Measurements from ENCODE around the gene BAG5.
"Not testable (repeated sequence)": the region's sequence is repeated elsewhere in the genome, so short reads cannot be mapped to it uniquely, and the experiment has no call there.

The BAG5 gene

GRCh38 chr14:103562429-103563225, at the start of gene BAG5, which contains the start of gene COA8:
TSS of gene BAG5 (minus strand) at chr14:103562657. CDS start at chr14:103561164, 1,493 bp downstream.
TSS of gene COA8 (plus strand) at chr14:103562960. CDS start at chr14:103563002, 42 bp downstream.
- no peak for DNase-seq (ENCODE audit: low read depth)

DNA sequence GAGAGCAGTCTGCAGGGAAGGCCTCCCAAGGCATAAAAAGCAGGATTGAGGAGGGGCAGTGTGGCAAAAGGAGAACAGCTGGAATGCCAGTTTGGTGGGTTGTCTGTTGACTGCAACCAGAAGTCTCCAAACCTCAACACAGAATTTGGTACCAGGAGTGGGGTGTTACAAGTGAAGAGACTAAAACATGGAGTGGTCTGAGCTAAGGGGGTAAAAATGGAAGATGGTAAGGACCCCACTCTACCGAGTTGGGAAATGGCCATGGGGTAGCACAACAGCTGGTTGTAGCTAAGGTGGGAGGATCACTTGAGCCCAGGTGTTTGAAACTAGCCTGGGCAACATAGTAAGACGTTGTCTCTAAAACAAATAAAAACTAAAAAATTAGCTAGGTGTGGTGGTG, 48.8 kb upstream of the BAG5 start:
- no peak for DNase-seq (ENCODE audit: low read depth)

GRCh38 chr14:103609081-103609480, 46.6 kb upstream of the BAG5 start:
- DNase-seq (ENCODE audit: low read depth) = not testable (repeated sequence)

GRCh38 chr14:103607822-103608221, 45.4 kb upstream of the BAG5 start:
- no peak for DNase-seq (ENCODE audit: low read depth)

- peak; percentile 48 for DNase-seq (ENCODE audit: low read depth)
Measured at GRCh38 chr14:103606963-103607668, 44.7 kb upstream of the BAG5 start.

DNA sequence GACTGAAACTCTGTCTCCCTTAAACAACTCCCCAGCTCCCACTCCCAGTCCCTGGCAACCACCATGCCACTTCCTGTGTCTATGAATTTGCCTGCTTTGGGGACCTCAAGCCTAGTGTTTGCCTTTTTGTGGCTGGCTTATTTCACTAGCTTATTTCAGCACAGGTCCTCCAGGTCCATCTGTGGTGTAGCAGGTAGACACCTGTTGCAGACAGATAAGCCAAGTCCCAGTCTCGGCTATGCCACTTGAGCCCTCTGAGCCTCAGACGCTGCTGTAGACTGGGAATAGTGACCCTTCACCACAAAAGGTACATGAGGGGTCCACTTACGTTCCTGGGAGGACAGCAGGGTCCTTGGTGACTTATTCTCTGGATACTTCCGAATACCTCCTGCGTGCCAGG, 42.2 kb upstream of the BAG5 start:
- no peak for DNase-seq (ENCODE audit: low read depth)

- DNase-seq (ENCODE audit: low read depth) = no peak
Measured at GRCh38 chr14:103600503-103600902, 38.0 kb upstream of the BAG5 start.

DNA sequence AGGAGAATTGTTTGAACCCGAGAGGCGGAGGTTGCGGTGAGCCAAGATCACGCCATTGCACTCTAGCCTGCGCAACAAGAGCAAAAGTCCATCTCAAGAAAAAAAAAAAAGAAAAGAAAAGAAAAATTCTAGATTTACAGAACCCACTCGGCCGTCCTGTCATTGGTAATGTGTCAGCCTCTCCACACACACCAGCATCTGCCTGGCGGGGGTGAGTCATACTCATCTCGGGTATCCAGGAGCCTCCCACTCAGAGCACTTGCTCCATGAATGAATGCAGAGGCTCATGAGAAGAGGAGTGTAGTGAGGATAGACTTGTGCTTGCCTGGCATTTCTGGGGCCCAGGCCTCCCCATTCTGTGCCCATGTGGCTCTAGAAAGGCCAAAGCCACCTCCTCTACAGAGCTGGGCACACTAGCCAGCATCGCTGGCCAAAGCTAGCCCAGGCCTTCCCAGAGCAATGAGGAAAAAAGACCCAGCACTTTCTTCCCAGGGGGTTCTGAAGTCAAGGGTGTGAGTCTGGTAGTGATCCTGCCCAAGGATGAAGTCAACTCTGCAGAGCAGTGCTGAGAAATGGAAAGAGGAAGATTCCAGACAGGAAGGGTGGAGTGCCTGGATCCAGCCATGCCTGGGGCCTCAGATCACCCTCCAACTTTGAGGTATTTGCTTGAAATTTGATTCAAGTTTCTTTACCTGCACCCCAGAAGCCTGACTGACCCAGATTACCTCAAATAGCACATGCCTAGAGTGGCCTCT, 35.3 kb upstream of the BAG5 start:
- peak; percentile 82 for DNase-seq (ENCODE audit: low read depth)

- DNase-seq (ENCODE audit: low read depth) = peak; percentile 55
Measured at GRCh38 chr14:103594265-103594664, 31.8 kb upstream of the BAG5 start.

DNA sequence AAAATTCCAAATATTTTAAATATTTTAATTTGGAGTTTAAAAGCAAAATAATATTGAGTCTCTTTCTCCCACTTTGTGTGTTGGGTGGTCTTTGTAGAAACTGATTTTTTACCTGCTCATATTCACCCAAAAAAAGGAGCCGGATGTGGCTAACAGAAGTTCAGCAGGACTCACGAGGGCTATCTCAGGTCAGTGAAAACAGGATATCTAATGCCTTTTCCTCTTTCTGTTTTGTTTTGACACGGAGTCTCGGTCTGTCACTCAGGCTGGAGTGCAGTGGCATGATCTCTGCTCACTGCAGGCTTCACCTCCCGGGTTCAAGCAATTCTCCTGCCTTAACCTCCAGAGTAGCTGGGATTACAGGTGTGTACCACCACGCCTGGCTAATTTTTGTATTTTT, 31.1 kb upstream of the BAG5 start:
- no peak for DNase-seq (ENCODE audit: low read depth)

DNA sequence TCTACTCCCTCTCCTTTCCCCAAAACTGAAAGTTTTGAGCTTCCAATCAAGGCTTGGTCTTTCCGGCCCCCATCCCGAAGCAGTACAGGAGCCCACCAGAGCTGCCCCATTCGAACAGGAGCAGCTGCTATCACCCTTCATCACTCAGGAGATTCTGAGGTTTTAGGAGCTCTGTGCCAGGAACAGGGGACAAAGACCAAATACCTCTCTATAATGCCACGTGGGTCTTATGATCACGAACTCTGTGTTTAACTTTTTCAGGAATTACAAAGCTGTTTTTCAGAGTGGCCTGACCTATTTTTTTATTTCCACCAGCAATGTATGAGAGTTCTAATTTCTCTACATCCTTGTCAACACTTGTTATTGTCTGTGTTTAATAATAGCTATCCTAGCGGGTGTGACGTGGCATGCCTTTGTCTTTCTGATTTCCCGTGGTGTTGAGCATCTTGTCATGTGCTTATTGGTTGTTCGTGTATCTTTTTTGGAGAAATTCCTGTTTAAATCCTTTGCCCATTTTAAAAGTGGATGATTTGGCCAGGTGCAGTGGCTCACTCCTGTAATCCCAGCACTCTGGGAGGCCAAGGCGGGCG, 22.0 kb upstream of the BAG5 start:
- DNase-seq (ENCODE audit: low read depth) = no peak

DNA sequence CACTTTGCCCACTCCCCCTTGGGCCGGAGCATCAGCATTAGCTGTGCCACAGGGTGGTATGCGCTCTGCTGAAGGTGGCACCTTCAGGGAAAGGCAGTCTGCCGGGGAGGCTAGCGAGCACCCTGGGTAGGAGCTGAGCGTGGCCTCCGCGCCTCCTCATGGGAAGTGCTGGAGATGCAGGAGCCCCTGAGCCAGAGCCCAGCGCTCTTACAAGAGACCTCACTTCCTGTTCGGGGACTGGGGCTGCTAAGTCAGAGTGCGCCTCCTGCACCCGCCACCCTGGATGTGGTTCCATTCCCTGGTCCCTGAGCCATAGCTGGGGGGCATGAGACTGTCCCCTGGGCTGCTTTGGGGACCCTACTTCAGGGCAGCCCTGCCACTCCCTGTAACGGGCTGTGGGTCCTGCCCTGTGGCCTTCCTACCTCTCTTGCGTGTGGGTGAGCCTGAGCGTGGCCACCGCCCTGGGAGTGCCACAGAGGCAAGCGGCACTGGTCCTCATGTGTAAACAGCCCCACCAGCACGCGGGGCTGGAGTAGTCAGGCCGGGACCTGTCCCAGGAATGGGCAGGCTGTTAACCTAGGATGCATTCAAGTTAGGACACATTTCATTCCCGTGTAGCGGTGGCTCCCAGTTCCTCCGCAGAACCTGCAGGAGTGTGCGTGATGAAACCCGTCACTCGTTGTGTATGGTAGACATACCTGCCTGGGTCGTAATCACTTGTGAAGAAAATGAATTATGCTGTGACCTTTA, 19.7 kb upstream of the BAG5 start:
- DNase-seq (ENCODE audit: low read depth) = no peak

- DNase-seq (ENCODE audit: low read depth) = no peak
Measured at GRCh38 chr14:103581206-103581605, 18.7 kb upstream of the BAG5 start.

DNA sequence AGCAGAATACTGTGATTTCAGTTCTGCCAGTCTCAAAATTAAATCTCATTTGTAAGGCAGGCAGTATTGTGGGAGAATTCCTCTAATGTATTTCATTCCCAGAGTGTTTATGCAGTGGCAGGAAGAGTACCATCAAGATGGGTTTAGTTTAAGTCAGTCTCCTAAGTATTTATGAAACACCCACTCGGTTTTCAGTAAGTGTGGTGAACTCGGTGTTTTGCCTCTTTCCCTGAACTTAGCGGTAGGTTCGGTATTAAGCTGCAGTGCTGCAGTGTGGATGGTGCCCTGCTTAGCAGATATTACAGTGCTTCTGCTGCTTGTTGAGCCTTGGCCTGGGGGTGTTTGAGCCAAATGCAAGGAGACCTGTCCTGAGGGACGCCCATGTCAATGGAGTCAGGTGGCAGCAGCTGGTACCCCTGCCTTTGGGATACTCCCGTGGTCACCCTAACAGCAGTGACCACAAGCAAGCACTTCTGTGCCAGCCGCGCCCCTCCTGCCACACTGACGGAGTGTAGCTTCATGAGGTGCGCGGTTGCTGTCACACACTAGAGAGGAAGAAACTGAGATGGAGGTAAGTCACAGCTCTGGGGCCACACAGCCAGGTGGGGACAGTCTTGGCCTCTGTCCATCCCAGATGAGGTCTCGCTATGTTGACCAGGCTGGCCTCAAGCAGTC, 16.1 kb upstream of the BAG5 start:
- DNase-seq (ENCODE audit: low read depth) = no peak

GRCh38 chr14:103576371-103577024, 14.0 kb upstream of the BAG5 start:
- DNase-seq (ENCODE audit: low read depth) = peak; percentile 27

DNA sequence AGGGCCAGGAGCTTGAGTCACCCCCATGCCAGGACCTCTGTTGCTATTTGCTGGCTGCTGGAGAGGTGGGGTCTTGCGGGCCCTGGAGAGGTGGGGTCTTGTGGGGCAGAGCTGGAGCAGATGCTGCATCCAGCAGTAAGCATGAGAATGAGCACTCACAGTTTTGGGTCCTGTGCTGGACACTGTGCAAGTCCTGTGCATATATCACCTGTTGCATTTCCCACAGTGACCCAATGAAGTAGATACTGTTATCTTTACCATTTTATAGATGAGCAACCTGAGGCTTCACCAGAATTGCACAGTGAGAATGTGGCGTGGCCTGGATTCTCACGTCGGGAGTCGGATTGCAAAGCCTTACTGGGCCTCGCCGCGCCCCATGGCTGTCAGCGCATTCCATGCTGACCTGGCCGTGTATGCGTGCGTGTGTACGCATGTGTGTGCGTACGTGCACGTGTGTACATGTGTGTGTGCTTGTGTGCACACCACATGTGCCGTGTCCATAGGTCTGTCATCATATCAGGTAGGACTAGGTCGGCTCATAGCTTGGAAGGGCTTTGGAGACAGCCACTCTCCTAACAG, 12.3 kb upstream of the BAG5 start:
- no peak for DNase-seq (ENCODE audit: low read depth)

DNA sequence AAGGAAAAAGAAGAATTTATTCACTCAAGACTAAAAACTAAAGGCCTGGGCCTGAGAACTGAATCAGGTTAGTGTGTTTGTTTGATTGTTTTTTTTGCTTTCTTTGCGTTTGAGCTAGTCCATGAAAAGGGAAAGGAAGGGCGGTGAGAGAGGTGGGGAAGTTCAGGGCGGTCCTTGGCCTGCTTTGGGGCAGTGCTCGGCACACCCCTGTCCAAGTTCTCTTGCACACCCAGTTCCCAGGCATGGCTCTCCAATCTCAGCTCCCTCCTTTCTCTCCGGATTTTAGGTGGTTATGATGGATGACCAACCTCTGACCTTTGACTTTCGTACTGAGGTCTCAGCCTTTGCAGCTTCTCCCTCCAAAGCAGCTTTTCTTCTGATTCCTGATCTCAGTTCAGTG, 11.6 kb upstream of the BAG5 start:
- no peak for DNase-seq (ENCODE audit: low read depth)

- no peak for DNase-seq (ENCODE audit: low read depth)
Measured at GRCh38 chr14:103569408-103569807, 7.0 kb upstream of the BAG5 start.

- DNase-seq (ENCODE audit: low read depth) = no peak
Measured at GRCh38 chr14:103568952-103569351, 6.5 kb upstream of the BAG5 start.

Measured in non-pigmented ciliary epithelial cell (primary cell).